Measurements from ENCODE around the gene KLHL14.
A peak's percentile ranks its signal among the peaks of the same experiment; 100 is the strongest.
"Not testable (repeated sequence)": the region's sequence is repeated elsewhere in the genome, so short reads cannot be mapped to it uniquely, and the experiment has no call there.

Gene KLHL14

DNA sequence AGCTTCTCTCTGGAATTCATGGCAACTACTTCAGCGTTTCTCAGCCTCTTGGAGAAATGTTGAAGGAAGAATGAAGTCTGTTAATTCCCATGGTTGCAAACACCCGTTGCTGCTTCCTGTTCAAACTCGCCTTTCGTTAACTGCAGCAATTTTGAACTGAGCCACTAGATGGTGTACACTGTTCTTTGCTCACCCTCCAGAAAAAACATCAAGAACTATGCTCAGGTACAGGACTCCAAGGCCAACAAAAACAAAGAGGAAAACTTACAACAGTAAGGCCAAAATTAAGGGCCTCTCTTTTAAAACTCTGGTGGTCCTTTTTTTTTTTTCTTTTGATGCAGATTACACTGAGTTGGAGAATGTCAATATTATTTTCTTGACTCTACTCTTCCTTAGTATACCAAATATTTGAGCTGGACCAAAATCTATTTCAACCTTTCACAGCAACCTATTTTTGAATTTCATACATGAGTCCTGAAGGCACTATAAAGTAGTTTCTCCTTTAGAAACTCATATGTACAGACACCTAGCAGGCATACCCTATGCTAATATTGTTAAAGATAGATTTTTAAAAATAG is 58.2 kb downstream of the KLHL14 start:
- peak; percentile 50 for DNase-seq

DNA sequence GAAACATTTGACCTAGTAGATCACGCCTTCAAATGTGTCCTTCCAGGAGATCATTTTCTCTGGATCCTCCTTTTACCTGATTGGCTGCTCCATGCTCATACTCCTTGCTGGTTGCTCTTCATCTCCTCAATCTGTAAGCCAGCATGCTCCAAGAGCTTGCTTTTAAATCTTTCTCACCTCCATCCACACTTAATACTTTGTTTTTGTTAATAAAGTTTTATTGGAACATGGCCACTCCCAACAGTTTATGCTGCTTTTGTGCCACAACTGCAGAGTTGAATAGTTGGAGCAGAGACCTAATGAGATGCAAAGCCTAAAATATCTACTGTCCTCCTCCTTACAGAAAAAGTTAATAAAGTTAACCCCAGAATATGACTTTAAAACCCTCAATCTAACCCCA is 60.0 kb downstream of the KLHL14 start:
- DNase-seq = no peak

DNA sequence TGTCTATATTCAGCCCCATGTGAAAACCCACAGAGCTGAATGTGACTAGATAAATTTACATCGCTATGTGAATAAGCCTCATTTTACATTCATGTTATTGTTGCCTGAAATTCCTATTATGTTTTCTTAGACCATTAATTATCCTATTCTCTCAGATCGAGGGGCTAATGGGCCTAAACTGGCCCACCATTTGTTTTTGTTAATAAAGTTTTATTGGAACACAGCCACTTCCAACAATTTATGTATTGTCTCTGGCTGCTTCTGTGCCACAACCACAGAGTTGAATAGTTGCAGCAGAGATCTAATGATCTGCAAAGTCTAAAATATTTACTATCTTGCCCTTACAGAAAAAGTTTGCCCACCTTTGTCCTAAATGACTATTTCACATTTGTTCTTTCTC is 61.0 kb downstream of the KLHL14 start:
- no peak for DNase-seq

DNA sequence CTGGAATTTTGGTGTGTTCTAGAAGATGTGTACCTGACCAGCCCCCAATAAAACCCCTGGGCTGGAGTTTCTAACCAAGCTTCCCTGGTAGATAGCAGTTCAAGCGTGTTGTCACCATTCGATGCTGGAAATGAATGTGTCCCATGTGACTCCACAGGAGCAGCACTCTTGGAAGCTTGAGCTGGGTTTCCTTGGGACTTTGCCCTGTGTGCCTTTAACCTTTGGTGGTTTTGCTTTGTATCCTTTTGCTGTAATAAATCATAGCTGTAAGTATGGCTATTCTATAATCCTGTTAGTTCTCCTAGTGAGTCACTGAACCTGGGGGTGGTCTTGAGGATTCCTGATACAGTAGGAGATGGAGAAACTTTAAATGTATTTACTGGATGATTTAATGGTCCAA is 65.2 kb downstream of the KLHL14 start:
- no peak for DNase-seq

DNA sequence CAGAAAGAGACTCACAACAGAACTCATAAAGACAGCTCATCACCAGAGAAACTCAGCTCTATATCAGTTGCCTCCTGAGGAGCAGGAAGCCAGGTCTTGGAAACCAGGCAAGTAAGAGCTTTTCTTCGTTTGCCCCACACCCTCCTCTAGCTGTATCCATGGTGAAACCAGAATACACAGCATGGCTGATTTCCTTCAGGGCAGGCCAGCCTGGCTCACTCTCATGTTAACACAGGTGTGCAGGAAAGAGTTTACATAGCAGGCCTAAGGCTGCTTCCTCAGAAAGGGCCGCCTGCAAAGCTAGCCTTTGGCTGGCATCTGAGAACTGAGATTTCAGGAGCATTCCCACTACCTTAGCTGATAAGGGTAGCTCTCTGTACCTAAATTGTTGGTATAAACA is 65.7 kb downstream of the KLHL14 start:
- DNase-seq = no peak

DNA sequence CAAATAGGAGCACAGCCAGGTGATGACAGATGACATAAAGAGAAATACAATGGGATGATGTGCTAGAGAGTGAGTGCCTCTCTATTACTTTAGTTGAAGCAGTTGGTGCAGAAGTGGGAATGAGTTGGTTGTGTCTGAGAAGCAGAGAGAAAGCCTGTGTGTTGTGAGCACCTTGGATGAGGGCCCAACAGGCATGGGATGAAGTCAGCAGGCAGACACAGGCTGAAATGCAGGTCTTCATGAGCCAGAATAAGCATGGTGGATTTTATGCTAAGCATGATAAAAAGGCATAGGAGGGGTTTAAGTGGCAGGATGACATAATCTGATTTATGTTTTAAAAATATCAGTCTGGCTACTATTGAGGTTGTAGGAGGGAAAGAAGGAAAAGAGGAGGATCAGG is 71.5 kb downstream of the KLHL14 start:
- DNase-seq = no peak

DNA sequence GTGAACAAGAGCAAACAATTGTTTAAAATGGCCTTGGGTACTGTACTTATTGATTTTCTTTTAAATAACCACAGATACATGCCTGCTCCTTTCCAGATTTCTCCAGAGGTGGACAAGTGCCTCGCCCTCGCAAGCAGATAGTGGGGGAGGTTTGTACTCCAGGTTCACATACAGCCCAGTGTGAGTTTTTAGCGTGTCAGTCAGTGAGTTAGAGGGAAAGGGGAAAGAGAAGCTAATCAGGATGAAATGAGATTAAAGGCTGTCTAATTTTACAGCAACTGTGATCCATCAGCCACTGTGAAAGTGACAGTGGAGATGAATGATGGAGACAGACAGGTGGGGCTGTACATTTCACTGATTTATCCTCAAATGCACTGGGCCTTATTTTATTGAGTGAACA is 74.7 kb downstream of the KLHL14 start:
- DNase-seq = no peak

DNA sequence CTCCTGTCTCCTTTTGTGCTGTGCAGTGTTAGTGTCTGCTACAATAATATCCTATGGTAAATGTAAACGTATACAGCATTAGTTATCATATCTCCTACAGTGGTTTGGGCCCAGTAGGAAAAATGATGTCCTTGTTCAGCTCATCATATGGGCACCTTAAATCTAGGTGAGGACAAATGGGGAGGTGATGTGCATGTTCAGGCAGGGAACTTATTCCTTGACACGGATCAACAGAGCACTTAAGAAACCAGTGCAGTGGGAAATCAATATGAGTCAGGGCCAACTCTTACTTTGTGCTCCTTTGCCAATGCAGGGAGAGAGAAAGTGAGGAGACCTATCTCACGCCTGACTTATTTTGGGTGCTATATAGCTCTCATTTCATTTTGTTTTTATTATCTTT is 76.4 kb downstream of the KLHL14 start:
- DNase-seq = no peak

DNA sequence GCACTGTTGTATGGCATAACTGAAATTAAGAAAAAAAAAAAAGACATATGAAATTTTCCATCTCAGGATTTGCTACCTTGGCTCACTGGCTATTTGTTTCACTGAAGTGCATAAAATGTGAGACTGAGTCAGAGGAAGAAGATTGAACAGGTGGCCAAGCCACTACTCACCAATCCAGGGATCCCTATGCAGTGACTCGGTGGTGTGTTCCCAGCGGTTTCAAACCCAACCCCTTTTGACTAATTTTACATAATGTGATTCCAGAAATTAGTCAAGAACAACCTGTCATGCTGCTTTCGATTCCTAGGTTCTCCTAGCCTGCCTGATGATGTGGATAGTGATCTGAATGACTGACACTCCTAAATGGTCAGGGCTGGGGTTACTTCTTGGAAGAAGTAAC is 77.3 kb downstream of the KLHL14 start:
- no peak for DNase-seq

DNA sequence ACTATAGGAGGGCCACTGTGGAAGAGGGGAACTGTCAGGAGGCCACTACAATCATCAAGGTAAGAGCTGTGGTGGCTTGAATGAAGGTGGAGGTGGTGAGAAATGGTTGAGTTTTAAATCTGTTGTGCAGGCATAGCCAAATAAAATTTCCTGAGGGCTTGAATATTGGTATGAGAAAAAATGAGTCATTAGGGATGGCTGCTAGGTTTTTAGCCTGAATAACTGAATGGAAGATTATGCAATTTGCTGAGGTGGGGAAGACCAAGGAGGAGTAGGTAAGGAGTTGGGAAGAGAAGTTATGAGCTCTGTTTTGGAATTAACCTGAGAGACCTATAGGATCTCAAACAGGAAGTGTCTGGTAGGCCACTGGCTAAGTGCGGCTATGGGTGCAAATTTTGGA is 84.0 kb downstream of the KLHL14 start:
- no peak for DNase-seq

DNA sequence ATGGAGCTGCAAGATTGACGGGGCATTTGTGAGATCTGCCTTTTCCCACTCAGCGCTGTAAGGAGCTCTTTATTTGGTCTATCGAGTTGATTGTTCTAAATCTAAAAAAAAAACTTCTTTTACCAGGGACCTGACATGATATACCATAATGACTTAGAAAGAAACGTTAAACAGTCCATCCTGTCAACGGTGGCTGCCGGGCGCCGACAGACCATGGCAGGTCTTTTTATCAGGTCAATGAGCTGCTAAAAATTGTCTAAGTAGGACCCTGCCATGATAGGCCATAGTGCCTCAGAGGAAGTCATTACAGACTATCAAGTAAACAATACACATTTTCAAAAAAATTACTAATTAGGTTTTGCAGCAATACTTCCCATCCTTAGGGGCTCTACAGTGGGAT is 87.9 kb downstream of the KLHL14 start:
- DNase-seq = no peak

DNA sequence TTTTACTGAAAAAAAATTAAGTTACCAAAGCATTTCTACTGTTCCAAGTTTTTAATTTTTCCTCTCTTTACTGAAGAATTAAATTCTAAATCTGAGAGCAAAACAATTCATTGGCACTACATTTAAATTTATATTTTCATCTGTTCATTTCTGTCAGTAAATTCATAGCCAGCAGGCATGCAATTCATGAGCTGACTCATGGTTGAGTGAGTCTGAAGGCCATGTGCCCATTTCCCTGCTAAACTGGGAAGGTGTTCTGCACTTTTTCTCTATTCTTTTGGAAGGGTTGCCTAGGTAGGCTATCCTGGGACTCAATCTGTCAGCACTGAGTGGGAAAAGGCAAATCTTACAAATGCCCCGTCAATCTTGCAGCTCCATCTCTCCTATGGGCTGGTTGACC is 88.7 kb downstream of the KLHL14 start:
- no peak for DNase-seq

DNA sequence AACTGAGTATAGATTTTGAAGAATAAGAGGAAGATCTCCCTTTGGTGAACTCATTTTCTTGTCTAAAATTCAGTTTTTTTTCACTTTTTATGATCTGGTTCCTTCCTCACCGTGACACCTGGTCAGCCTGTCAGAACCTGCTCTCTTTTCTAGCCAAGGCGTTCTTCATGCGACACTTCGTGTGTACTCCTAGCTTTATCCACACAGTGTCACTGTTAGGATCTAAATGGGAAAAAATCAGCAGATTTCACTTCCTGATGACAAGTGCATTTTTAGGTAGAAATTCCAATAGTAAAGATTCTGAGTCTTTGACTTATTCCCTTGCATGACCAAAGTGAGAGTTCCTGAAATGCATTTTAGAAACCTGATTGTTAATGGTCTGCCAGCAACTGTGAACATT is 89.8 kb downstream of the KLHL14 start:
- DNase-seq = no peak

DNA sequence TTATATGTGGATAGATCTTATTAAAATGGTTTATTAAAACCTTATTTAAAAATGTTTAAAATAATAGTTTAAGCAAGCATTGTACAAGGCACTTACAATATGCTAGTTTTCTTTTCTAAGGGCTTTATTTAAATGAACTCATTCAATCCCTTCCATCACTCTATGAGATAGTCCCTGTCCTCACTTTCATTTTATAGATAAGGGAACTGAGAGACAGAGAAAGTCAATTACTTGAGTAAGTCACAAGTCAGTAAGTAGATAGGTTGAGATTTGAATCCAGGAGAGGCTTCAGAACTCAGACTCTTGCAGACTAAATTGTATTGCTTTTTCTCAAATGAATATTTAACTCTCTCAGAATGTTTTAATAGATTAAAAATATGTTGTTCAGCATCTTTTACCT is 95.2 kb downstream of the KLHL14 start:
- DNase-seq = no peak

DNA sequence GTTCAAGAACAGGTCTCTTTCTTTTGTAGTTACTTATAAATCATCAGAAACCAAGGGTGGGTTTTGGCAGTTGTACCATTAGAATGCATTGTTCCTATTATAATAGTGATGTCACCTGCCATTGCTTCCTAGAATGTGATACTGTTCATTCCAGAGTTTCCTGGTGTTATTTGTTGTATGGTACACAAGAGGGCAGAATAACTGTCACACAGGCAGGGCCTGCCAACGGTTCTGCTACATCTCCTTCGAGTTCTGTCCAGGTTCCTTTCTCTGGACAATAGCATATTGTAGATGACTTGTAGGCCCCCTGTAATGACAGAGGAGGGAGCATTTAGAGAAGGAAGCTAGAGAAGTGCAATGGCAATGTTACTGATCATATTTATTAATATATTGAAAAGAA is 98.3 kb downstream of the KLHL14 start:
- DNase-seq = no peak

DNA sequence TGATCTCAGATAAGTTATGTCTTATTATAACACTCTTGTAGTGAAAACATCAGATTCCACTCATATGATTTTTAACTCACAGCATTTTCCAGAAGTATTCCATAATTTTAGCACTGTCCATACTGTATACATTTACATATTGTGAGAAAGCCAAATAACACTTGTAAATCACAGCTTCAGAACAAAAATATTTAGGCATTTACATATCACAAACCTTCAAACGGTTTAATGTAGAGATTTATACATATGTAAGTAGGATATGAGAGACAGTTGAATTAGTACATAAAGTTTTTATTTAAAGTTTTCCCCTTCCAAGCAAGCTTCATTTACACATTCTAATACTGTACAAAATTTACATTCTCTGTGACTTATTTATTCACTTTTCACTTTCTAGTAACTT is 100.4 kb downstream of the KLHL14 start:
- DNase-seq = no peak

DNA sequence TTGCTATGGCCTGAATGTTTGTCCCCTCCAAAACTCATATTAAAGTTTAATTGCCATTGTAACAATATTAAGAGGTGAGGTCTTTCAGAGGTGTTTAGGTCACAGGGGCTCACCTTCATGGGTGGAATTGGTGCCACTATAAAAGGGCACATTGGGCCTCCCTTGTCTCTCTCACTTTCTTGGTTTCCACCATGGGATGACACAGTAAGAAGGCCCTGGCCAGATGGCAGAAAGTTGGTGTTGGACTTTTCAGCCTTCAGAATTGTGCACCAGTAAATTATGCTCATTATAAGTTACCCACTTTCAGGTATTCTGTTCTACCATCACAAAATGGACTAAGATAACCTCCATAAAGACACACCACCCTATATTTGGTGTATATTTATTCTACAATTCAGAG is 102.1 kb downstream of the KLHL14 start:
- no peak for DNase-seq

DNA sequence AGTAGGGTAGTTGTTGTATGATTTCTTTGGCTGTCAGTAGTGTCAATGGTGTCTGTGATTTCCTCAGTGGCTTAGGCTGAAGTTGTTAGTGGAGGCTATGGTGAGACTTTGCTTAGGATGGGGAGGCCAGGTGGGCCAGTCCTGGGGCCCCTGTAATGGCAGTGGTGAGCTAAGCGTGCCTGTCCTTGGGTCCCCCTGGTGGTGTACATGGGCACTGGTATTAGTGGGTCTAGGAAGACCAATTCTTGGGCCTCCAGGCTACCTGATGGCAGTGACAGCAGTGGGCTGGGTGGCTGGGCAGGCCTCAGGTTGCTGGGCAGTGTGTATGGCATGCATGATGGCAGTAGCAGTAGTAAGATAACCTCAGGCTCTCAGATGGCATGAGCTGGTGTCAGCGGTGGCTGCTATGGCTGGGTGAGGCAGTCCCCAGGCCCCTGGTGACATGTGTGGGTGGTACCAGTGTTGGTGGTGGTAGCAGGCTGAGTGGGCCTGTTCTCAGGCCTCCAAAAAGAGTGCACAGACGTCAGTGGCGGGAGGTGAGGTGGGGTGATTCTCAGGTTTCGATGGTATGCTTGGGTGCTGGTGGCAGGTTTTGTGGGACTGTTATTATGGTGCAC is 103.2 kb downstream of the KLHL14 start:
- no peak for DNase-seq

DNA sequence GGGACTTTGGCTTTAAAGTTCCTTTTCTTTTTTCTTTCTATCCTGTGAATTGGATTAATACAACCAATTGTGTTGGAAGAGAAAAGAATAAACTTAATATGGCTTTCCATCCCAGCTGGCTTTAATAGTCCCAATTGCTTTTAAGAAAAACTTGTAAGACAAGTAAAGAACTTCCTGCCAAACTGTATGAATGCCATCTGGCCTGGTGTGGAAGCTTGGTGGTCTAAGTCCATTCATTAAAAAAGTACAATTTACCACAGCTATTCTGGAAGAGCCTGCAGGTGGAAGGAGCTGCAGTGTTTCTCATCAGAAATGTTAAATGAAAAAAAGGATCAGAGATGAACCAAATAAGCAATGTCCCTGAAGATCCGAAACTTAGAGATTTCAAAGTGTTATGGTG is 103.9 kb downstream of the KLHL14 start:
- no peak for DNase-seq

DNA sequence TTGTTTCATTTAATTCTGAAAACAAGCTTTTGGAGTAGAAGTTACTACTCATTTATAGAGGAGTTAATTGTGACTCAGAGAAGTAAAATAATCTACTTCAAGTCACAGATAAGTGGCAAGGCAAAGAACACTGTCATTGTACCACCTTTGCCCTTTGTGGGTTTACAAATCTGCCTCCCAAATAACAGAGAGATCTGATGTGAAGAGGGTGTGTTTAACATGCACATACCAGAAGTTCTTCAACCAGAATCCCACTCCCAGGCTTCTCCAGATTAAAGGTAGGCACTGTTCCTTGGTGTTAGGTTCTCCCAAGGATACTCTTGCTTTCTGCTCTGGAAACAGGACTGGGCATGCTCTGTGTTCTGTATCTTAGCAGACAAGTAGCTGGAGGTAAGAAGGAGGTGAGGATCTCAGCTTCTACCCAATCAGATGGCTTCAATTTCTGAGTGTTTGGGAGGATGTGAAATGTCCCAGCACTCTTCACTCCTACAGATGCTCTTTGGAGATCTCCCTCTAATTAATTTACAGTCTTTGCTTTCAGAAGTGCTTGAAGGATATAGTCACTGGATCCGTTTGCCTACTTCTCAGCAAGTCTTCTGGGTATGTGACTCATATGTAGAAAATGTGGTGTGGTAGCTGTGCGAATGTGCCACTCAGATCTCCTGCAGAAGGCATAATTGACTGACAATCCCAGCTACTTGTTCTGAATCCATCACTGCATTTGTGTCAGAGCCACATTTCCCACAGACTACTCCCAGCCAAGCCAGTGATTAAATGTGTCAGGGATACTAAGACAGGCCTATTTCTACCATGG is 111.1 kb downstream of the KLHL14 start:
- no peak for DNase-seq

DNA sequence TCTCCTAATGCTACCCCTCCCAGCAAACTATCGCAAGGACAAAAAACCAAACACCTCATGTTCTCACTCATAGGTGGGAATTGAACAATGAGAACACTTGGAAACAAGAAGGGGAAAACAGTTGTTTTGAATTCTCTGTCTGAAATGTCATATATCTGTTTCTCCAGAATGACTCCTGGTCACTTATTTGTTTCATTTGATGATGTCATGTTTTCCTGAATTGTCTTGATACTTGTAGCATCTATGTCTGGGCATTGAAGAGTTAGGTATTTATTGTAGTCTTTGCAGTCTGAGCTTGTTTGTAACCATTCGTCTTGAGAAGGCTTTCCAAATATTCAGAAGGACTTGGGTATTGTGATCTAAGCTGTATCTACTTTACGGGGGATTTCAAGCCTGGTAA is 118.3 kb downstream of the KLHL14 start:
- DNase-seq = not testable (repeated sequence)

DNA sequence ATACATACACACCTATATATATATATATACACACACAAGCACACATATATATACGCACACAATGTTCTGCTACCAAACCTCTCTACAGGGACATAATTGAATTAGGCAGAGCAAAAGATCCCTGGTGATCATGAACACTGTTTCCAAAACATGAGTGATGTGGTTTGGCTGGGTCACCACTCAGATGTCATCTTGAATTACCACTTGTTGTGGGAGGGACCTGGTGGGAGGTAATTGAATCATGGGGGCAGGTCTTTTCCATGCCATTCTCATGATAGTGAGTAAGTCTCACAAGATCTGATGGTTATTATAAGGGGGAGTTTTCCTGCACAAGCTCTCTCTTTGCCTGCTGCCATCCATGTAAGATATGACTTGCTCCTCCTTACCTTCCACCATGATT is 135.2 kb downstream of the KLHL14 start:
- DNase-seq = not testable (repeated sequence)

DNA sequence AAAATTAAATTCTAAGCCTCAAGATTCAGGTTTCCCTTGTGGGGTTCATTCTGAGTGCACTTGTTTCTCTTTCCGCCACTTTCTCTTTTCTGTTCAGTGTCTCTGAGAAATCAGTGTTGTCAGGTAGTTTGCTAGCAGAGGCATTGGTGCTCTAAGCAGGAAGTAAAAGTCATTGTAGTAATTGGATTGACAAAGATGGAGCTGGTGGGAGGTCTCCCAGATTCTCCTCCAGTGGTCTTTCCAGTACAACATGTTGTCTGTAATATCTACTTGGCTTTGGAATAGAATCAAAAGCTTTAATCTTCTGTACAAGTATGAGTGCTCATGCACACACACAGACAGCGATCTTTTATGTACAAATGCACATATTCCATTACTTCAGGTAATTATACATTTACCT is 135.6 kb downstream of the KLHL14 start:
- no peak for DNase-seq

DNA sequence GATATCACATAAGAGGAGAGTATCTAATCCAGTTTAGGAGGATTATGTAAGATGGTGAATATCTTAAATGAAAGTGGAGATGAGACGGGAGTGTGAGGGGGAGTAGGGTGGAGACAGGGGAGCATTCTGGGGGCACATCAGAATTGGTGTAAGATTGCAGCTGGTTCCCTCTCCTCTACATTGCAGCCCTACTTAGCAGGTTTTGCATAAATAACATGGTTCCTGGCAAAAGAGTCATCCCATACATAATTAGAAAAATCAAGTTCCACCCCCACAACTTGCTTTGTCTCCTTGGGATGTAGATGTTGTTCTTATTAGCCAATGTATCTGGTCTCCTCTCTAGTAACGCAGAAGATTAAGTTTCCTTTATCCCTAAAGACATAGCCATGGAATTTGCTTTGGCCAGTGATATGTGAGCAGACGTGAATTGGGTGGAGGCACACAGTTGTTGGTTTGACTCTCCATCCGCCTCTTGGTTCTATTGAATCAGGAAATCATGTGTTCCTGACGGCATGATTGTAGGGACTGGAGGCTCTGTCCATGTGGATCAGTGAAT is 137.9 kb downstream of the KLHL14 start:
- DNase-seq = no peak

Measured in suppressor macrophage treated with lipopolysaccharide for 4 hours (primary cell).